Measurements from ENCODE around the gene PSTPIP2.

GRCh38 chr18:45939236-45939635 lies 132.8 kb downstream of the PSTPIP2 start:
- TF ChIP-seq POLR2AphosphoS5 (IDR thresholded peaks at IDR 0.05; ENCODE audit: low read depth, low read length): no peak
- TF ChIP-seq SIN3A (IDR thresholded peaks at IDR 0.05; ENCODE audit: borderline replicate concordance, insufficient read depth, low read length): no peak
- no peak for TF ChIP-seq REST (IDR thresholded peaks at IDR 0.05; ENCODE audit: insufficient read depth in 1 of 2, low read depth in 2 of 2, low read length in 2 of 2)
- no peak for TF ChIP-seq TAF1 (IDR thresholded peaks at IDR 0.05; ENCODE audit: borderline replicate concordance, insufficient read depth, low read length)
- no peak for TF ChIP-seq FOXP2 (optimal IDR thresholded peaks at IDR 0.05; ENCODE audit: borderline replicate concordance, extremely low read depth, extremely low read length, insufficient read depth)
